HCT116 (cell line): ENCODE data around the gene SLC6A18. TPM values are rescaled to one million over a fixed set of nuclear protein-coding genes. Genes with fewer than 3 reads are reported as not detected.

Experiments
- ATAC-seq: fragments of 200-7000 bp; cut with Tn5 transposase; 2 replicates; pipeline ENCODE4 v1.9.1; 2020; ENCODE audit warnings: mild to moderate bottlenecking, moderate library complexity
- BruUV-seq: library from RNA; stranded (reverse); fragments of 400-500 nt; replicated peaks from 2 replicates; lab custom pipeline; 2021; lab: Mats Ljungman, UMichigan
- CTCF ChIA-PET: fragments of 300-600 bp; sonication (Branson Sonifier 250); formaldehyde crosslinking; loops from one replicate; lab custom pipeline; 2021; ENCODE audit warnings: antibody characterized with exemption; lab: Charles Lee
- POLR2A ChIA-PET: fragments of 300-600, 350-600 bp; sonication (Branson Sonifier 250); formaldehyde crosslinking; loops from one replicate; lab custom pipeline; 2021; ENCODE audit warnings: antibody characterized with exemption; lab: Charles Lee
- RAD21 ChIA-PET, 2 experiments: fragments of 300-600 bp; sonication (Branson Sonifier 250); formaldehyde crosslinking; loops; one replicate each; lab custom pipeline; 2023; ENCODE audit warnings: low total read pairs in 2 of 2; ENCODE audit not compliant: uncharacterized antibody in 2 of 2, unreplicated experiment in 2 of 2, low non-redundant PET in 1 of 2; lab: Charles Lee
- DNase-seq: peaks from one replicate; pipeline ENCODE4 v3.0.0-alpha.2; 2010; ENCODE audit warnings: low read depth, low spot score
- H2AFZ ChIP-seq: fragments of 200-600 bp; shearing (Covaris generic), sonication (generic); 2 replicates; pipeline ENCODE4 v1.6.1; 2017; ENCODE audit warnings: low read depth, mixed run types, mixed read lengths, antibody characterized with exemption, low read length; ENCODE audit not compliant: poor library complexity, severe bottlenecking
- H3K27ac ChIP-seq: 2 replicates; pipeline ENCODE4 v1.5.1; 2012; ENCODE audit warnings: low read depth, low read length
- H3K27me3 ChIP-seq: fragments of 200-600 bp; sonication (generic); 2 replicates; pipeline ENCODE4 v1.6.1; 2016; ENCODE audit warnings: mixed run types, low read length, mixed read lengths; ENCODE audit not compliant: insufficient read depth
- H3K36me3 ChIP-seq, 2 experiments: fragments of 200-500 bp in 1 of 2; fragments of 200-600 bp in 1 of 2; sonication (Bioruptor generic) in 1 of 2; sonication (generic) in 1 of 2; 2 replicates each; pipeline versions ENCODE4 v1.5.1 to v1.6.1; 2014 to 2016; ENCODE audit warnings: low read length in 2 of 2, inconsistent platforms in 1 of 2, mixed read lengths in 1 of 2, mixed run types in 1 of 2; ENCODE audit not compliant: insufficient read depth in 2 of 2, control insufficient read depth in 1 of 2
- H3K4me1 ChIP-seq, 2 experiments: fragments of 200-600 bp in 1 of 2; sonication (generic) in 1 of 2; 2 replicates each; pipeline versions ENCODE4 v1.5.1 to v1.6.1; 2012 to 2017; ENCODE audit warnings: low read length in 2 of 2, inconsistent platforms in 1 of 2, mild to moderate bottlenecking in 1 of 2, mixed read lengths in 1 of 2, mixed run types in 1 of 2, moderate library complexity in 1 of 2; ENCODE audit not compliant: insufficient read depth in 2 of 2, control insufficient read depth in 1 of 2
- H3K4me2 ChIP-seq: fragments of 200-600 bp; sonication (generic); 2 replicates; pipeline ENCODE4 v1.6.1; 2017; ENCODE audit warnings: mixed run types, low read length, mixed read lengths
- H3K4me3 ChIP-seq, 2 experiments: fragments of 200-600 bp in 1 of 2; sonication (generic) in 1 of 2; replicated peaks in 1 of 2; 2 replicates each; pipeline ENCODE4 v1.5.1; 2011 to 2016; ENCODE audit warnings: low read length in 2 of 2, control low read depth in 1 of 2, low read depth in 1 of 2, mild to moderate bottlenecking in 1 of 2, mixed read lengths in 1 of 2, mixed run types in 1 of 2
- H3K79me2 ChIP-seq: fragments of 200-600 bp; sonication (generic); 2 replicates; pipeline ENCODE4 v1.6.1; 2017; ENCODE audit warnings: mild to moderate bottlenecking, mixed run types, low read length, moderate library complexity, mixed read lengths; ENCODE audit not compliant: insufficient read depth
- H3K9ac ChIP-seq: fragments of 200-600 bp; sonication (generic); 2 replicates; pipeline ENCODE4 v1.6.1; 2016; ENCODE audit warnings: low read length, mixed read lengths
- H3K9me2 ChIP-seq: fragments of 200-600 bp; sonication (generic), shearing (Covaris generic); 2 replicates; pipeline ENCODE4 v1.6.1; 2017; ENCODE audit warnings: mixed run types, mild to moderate bottlenecking, moderate library complexity; ENCODE audit not compliant: insufficient read depth
- H3K9me3 ChIP-seq, 2 experiments: fragments of 200-500 bp in 1 of 2; fragments of 200-600 bp in 1 of 2; sonication (Bioruptor generic) in 1 of 2; sonication (generic) in 1 of 2; 2 replicates each; pipeline ENCODE4 v1.6.1; 2014 to 2017; ENCODE audit warnings: low read length in 2 of 2, mixed read lengths in 2 of 2, inconsistent platforms in 1 of 2, low read depth in 1 of 2, mild to moderate bottlenecking in 1 of 2, mixed run types in 1 of 2, moderate library complexity in 1 of 2; ENCODE audit not compliant: control insufficient read depth in 1 of 2, insufficient read depth in 1 of 2
- H4K20me1 ChIP-seq: fragments of 200-600 bp; sonication (generic), shearing (Covaris generic); 2 replicates; pipeline ENCODE4 v1.6.1; 2017; ENCODE audit warnings: mixed run types, mild to moderate bottlenecking, moderate library complexity; ENCODE audit not compliant: insufficient read depth
- CBX3 ChIP-seq: IDR thresholded peaks from 2 replicates; pipeline ENCODE4 v1.6.1; 2012; ENCODE audit warnings: low read depth
- CEBPB ChIP-seq: IDR thresholded peaks from 2 replicates; pipeline ENCODE4 v1.6.1; 2012; ENCODE audit warnings: low read depth
- CTCF ChIP-seq, 3 experiments: fragments of 200-600 bp in 1 of 3; sonication (generic) in 1 of 3; IDR thresholded peaks in 2 of 3; conservative IDR thresholded peaks in 1 of 3; 2 replicates each; pipeline ENCODE4 v1.5.1; 2012 to 2017; ENCODE audit warnings: low read depth in 2 of 3, low read length in 2 of 3, antibody characterized with exemption in 1 of 3, borderline replicate concordance in 1 of 3, control low read depth in 1 of 3, mild to moderate bottlenecking in 1 of 3, mixed read lengths in 1 of 3, mixed run types in 1 of 3, moderate library complexity in 1 of 3; ENCODE audit not compliant: insufficient read depth in 1 of 3
- EGR1 ChIP-seq: IDR thresholded peaks from 2 replicates; pipeline ENCODE4 v1.6.1; 2012; ENCODE audit warnings: low read depth
- EZH2 ChIP-seq: fragments of 200-600 bp; sonication (generic); IDR thresholded peaks from 2 replicates; pipeline ENCODE4 v1.6.1; 2017; ENCODE audit warnings: antibody characterized with exemption, mixed run types
- EZH2phosphoT487 ChIP-seq: fragments of 200-600 bp; IDR thresholded peaks from 2 replicates; pipeline ENCODE4 v1.6.1; 2018; ENCODE audit warnings: antibody characterized with exemption, borderline replicate concordance
- JUND ChIP-seq: IDR thresholded peaks from 2 replicates; pipeline ENCODE4 v1.6.1; 2012
- MAX ChIP-seq: IDR thresholded peaks from 2 replicates; pipeline ENCODE4 v1.6.1; 2012
- POLR2A ChIP-seq: IDR thresholded peaks from 2 replicates; pipeline ENCODE4 v1.7.0; 2011; ENCODE audit warnings: borderline replicate concordance; ENCODE audit not compliant: insufficient read depth, insufficient read length; ENCODE audit errors: extremely low read depth
- RAD21 ChIP-seq: IDR thresholded peaks from 2 replicates; pipeline ENCODE4 v1.6.1; 2012; ENCODE audit warnings: low read depth, mild to moderate bottlenecking
- SIN3A ChIP-seq: IDR thresholded peaks from 2 replicates; pipeline ENCODE4 v1.6.1; 2012; ENCODE audit warnings: low read depth
- SP1 ChIP-seq: IDR thresholded peaks from 2 replicates; pipeline ENCODE4 v1.6.1; 2012; ENCODE audit warnings: low read depth
- SRF ChIP-seq: IDR thresholded peaks from 2 replicates; pipeline ENCODE4 v1.6.1; 2012; ENCODE audit warnings: low read depth
- TCF7L2 ChIP-seq: IDR thresholded peaks from 2 replicates; pipeline ENCODE4 v1.7.0; 2011; ENCODE audit warnings: borderline replicate concordance, inconsistent platforms; ENCODE audit not compliant: insufficient read depth, insufficient read length; ENCODE audit errors: extremely low read depth
- YY1 ChIP-seq: IDR thresholded peaks from 2 replicates; pipeline ENCODE4 v1.6.1; 2011; ENCODE audit warnings: low read length, low read depth, moderate library complexity, mild to moderate bottlenecking; ENCODE audit not compliant: insufficient replicate concordance; ENCODE audit errors: extremely low read depth
- ZFX ChIP-seq: fragments of 450-650 bp; IDR thresholded peaks from 2 replicates; pipeline ENCODE4 v1.6.1; 2017
- intact Hi-C: fragments of 100-400 bp; cut with micrococcal nuclease; formaldehyde crosslinking; loops from 2 replicates; pipeline ENCODE4 v1.10.0; 2022
- total RNA-seq: library from RNA; stranded (reverse); gene quantifications from one replicate; pipeline ENCODE4 v1.2.1, GENCODE V29; 2021; ENCODE audit not compliant: unreplicated experiment
- TF ChIP-seq, protein P1 (sequence below): IDR thresholded peaks from 2 replicates; pipeline ENCODE4 v1.6.1; 2011; ENCODE audit warnings: mild to moderate bottlenecking, low read length, moderate library complexity; ENCODE audit not compliant: insufficient replicate concordance; ENCODE audit errors: extremely low read depth

The SLC6A18 gene
- total RNA-seq, 1 experiment from 2014 or later, result not detected

GRCh38 chr5:1280177-1281037 lies 55.2 kb downstream of the SLC6A18 start:
- H3K36me3 ChIP-seq, result peaks cover 0 to 5% of the 10 kb centered on the region in 2 experiments; a peak in 1 of 4 replicates
- H3K9me2 ChIP-seq, result no peaks in the 10 kb centered on the region
- ChIA-PET RAD21 (no interaction called here), POLR2A (no interaction called here), CTCF (no interaction called here)
- no peak overlapping the region for H3K27ac ChIP-seq
- no peaks in the 10 kb centered on the region for H3K79me2 ChIP-seq
- no peak for DNase-seq
- intact Hi-C loops, result no loop called here
- no peak for ATAC-seq
- H4K20me1 ChIP-seq, result no peaks in the 10 kb centered on the region
- H3K9me3 ChIP-seq, result no peaks in the 10 kb centered on the region
- H3K4me2 ChIP-seq, result no peak overlapping the region
- no peak overlapping the region for H2AFZ ChIP-seq
- no peaks in the 10 kb centered on the region for H3K27me3 ChIP-seq
- BruUV-seq, result no TSS peak
- H3K9ac ChIP-seq, result no peak overlapping the region
- no peaks in the 10 kb centered on the region for H3K4me1 ChIP-seq
- no peak overlapping the region for H3K4me3 ChIP-seq
- no peak for TF ChIP-seq SIN3A
- TF ChIP-seq CBX3, result no peak
- TF ChIP-seq, protein P1, sequence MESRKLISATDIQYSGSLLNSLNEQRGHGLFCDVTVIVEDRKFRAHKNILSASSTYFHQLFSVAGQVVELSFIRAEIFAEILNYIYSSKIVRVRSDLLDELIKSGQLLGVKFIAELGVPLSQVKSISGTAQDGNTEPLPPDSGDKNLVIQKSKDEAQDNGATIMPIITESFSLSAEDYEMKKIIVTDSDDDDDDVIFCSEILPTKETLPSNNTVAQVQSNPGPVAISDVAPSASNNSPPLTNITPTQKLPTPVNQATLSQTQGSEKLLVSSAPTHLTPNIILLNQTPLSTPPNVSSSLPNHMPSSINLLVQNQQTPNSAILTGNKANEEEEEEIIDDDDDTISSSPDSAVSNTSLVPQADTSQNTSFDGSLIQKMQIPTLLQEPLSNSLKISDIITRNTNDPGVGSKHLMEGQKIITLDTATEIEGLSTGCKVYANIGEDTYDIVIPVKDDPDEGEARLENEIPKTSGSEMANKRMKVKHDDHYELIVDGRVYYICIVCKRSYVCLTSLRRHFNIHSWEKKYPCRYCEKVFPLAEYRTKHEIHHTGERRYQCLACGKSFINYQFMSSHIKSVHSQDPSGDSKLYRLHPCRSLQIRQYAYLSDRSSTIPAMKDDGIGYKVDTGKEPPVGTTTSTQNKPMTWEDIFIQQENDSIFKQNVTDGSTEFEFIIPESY, result no peak
- no peak for TF ChIP-seq EGR1
- no peak for TF ChIP-seq CEBPB
- TF ChIP-seq ZFX, result no peak
- no peak for TF ChIP-seq SRF
- TF ChIP-seq JUND, result no peak
- no peak for TF ChIP-seq YY1
- no peak for TF ChIP-seq POLR2A
- TF ChIP-seq MAX, result no peak
- no peak for TF ChIP-seq RAD21
- TF ChIP-seq EZH2, result no peak
- no peak for TF ChIP-seq TCF7L2
- no peak for TF ChIP-seq EZH2phosphoT487
- TF ChIP-seq SP1, result no peak
- TF ChIP-seq CTCF (IDR thresholded peaks at IDR 0.05 in 2 of 3, conservative IDR thresholded peaks at IDR 0.05 in 1 of 3; ENCODE audit: borderline replicate concordance in 1 of 3, insufficient read depth in 1 of 3, low read depth in 2 of 3, low read length in 2 of 3), result no peak
